Umbilical cord (tissue), 2 donors: ENCODE measurements around the gene RPS27. TPM values are rescaled to one million over a fixed set of nuclear protein-coding genes. Genes with fewer than 3 reads are reported as not detected.
A peak's percentile ranks its signal among the peaks of the same experiment; 100 is the strongest.
"Not testable (repeated sequence)": the region's sequence is repeated elsewhere in the genome, so short reads cannot be mapped to it uniquely, and the experiment has no call there.

ENCODE experiments used
- DNase-seq: peaks from one replicate; pipeline ENCODE4 v3.0.0-alpha.2; 2015; ENCODE audit warnings: low spot score
- total RNA-seq: library from RNA; depleted of rRNA; stranded (reverse); fragments of >200 nt; gene quantifications from one replicate; pipeline ENCODE4 v1.2.3, GENCODE V29; 2014; ENCODE audit warnings: low replicate concordance; ENCODE audit not compliant: insufficient read depth

RPS27 gene
- total RNA-seq, 1 donor from 2014 or later = 1,442 TPM

- no peak for DNase-seq
Measured at GRCh38 chr1:153960206-153960605, 30.4 kb upstream of the RPS27 start.

- DNase-seq = no peak
Measured at GRCh38 chr1:153961421-153961820, 29.1 kb upstream of the RPS27 start.

DNA sequence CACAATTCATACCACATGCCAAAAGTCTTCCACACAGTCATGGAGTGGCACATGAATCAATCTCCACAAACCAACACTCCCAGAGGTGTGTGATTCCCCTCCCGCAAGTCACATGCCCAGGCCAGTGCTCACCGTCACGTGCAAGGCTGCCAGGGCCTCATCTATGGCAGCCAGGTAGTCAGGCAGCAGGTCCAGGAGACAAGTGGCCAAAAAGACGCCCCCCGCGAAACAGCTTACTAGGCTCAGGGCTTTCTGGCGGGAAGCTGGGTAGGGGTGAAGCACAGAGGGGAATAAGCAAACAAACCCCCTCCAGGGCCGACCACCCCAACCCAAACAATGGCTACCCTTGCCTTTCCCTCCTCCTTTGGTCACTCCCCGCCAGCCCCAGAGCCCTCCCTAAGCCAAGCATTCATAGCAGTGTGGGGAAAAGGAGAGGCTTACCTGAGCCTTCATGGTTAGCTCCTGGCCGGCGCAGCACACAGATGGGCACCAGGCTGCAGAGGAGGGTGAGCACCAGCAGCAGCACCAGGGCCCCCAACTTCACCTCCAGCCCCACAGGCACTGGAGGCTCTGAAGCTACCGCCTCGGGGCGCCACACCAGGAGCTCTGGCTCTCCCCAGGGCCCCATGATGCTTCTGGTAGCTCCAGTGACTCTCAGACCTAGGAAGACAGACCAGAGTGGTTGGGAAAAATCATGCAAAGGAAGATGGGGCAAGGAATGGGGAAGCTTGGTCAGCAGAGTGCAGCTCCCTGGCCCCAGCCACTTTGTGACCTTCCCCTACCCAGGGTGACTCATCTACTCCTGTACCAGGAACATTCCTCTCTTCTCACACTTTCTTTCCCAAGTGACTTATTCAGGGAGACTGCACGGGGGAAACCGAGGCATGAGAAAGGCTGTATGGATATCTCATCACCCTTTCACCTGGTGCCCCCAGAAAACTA lies 28.2 kb upstream of the RPS27 start:
- DNase-seq = peak; percentile 42

DNA sequence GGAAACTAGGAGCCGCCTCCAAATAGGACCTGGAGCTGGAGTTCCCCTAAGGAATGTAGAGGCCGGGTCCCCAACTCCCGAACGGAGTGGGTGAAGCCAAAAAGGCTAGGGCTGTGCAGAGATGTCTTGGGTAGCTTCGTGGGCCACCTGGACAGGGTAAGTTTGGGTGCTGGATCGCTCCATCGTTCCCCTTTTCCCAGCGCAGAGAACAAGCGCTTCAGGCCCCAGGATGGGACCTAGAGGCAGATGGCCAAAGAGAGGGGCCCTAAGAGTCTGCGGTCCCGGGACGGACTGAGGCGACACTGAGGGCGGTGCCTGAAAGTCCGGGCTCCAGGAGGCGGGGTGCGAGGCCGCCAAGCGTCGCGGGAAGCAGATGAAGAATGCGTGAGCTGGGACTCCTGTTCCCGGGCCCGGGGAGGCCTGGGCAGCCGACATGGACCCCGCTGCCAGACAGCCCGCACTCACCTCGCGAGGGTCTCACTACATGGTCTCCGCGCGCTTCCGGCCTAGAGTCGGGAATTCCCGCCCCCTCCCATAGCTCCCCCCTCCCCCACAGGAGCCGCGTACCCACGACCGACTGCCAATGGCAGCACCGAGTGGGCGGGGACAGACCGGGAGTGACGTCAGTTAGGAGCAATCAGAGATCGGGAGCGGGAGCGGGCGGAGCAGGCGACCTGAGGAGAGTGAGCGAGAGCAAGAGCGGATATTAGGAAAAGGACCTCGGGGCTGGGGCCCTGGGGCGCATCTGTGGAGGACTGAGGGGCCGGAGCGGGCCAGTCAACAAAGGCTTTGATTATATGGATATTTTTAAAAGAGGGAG lies 27.3 kb upstream of the RPS27 start, which contains the start of gene SLC39A1:
Gene SLC39A1 (minus strand): TSS at position 508 of the 820 bp plus-strand sequence. CDS start 822 bp downstream, outside the sequence.
- peak; percentile 99 for DNase-seq

GRCh38 chr1:153963850-153964331 lies 26.7 kb upstream of the RPS27 start:
- DNase-seq = peak; percentile 72

DNA sequence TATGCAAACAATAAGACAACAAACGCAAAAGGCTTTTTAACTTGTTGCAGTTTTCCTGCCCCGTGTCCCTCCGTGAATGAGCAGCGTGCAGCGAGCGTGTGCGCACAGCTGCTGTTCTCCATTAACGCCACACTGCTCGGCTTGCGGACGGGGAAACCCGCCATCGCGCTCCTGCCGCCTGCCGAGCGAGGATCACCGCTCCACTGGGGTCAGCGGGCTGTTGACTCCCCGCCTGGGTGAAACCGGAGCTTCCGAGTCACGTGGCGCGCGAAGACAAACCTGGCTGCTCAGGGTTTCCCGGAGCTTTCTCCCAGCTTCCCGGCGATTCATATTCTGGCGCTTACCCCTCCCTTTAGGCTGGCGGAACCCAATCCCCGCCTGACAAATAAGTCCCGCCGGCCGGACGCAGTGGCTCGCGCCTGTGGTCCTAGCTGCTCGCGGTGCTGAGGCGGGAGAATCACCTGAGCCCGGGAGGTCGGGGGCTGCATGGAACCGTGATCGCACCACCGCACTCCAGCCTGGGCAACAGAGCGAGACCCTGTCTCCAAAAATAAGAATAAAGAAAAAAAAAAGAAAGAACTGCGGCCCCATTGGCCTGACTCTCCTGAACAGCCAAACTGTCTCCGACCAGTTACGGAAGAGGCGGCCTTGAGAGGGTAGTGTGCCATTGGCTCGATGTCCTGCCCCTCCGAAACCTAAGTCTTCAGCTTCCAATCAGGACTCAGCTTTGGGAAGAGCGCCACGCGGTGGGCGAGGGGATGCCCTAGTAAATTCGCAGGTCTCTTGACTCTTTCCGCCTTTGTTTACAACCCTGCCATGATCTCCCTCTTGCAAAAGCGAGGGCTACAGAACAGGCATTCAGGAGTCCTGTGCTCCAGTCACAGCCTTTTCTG lies 23.2 kb upstream of the RPS27 start, which contains the start of gene CREB3L4:
Gene CREB3L4 (plus strand): TSS at position 796 of the 893 bp plus-strand sequence. CDS start 624 bp downstream, outside the sequence.
- DNase-seq = peak; percentile 99

DNA sequence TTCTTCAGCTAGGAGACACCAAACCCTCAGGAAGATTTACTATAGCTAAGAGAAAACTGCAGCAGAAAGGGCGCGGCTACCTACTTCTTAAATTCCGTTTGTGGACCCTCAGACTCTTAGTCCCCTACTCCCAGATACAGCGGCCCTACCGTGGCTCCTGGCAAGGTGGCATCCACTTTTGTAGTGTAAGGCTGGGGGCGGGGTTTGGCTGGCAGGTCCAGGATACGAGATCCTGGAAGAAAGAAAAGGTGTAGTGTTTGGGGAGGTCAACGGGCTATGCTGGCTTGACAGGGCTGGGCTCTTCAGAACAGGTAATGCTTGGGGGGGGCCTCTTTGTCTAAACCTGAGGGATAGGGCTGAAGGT lies 22.6 kb upstream of the RPS27 start:
- no peak for DNase-seq

DNA sequence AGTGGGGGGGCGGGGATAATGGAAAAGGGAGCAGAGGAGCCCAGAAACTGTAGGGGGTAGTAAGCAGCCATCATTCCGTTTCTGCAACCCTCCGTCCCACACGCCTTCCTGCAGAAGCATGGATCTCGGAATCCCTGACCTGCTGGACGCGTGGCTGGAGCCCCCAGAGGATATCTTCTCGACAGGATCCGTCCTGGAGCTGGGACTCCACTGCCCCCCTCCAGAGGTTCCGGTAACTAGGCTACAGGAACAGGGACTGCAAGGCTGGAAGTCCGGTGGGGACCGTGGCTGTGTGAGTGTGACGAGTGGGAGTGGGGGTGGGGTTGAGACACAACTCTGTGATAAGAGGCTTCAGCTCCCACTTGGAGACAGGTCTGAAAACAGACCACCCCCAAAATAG lies 22.2 kb upstream of the RPS27 start:
- no peak for DNase-seq

- no peak for DNase-seq
Measured at GRCh38 chr1:153968972-153969371, 21.6 kb upstream of the RPS27 start.

DNA sequence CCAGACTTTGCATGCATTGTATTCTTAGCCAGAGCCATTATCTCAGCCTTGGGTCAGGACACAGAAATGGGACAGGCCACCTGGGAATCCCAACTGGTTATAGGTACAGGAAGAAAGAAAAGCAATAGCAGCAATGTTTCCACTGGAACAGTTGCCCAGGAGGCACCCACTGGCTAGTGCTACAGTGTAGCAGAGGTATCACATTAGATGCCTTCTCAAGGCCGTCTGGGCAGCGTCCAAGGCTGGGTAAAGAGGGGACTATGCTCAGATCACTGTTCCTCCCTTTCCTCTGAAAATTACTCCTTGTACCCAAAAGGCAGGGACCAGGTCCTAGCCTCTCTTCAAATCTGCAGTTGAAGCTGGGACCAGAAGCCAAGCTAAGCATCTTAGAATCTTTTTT lies 20.2 kb upstream of the RPS27 start:
- no peak for DNase-seq

- no peak for DNase-seq
Measured at GRCh38 chr1:153973071-153973470, 17.5 kb upstream of the RPS27 start.

DNA sequence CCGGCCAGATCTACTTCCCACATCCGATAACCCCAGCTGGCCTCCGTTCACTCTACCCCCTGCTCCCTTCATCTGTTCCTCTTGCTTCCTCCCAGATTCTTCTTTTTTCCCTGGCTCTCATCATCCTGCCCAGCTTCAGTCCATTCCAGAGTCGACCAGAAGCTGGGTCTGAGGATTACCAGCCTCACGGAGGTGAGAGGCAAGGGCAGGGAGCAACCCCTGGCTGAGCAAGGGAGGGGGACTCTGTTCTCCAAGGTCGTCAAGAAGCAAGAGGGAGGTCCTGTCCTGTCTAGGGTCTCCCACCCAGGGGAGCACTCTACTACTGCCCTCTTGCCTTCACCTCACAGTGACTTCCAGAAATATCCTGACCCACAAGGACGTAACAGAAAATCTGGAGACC lies 17.0 kb upstream of the RPS27 start:
- DNase-seq = no peak

DNA sequence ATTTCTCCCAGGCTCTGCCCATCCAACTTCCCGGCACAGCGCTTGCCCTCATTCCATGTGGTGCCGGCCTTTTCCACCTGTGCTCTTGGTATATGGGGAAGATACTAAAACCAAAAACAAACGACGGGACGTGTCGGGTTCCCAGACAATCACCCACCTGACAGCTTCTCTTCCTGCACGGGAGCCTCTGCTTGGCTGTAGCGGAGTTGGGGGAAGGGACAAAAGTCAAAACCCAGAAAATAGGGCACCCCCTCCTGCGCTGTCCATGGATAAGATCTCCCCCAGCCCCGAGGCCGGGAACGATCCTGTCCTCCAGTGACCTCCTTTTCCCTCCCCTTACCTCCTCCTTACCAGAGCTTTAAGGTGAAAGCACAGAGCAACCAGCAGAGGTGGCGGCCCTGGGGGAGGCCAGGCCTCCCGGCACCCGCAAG lies 13.7 kb upstream of the RPS27 start:
- no peak for DNase-seq

GRCh38 chr1:153977250-153978240 lies 13.0 kb upstream of the RPS27 start, which contains the start of gene JTB:
Gene JTB, minus strand, starts transcription at chr1:153977674. Its CDS starts 422 bp downstream, at chr1:153977252.
- DNase-seq = peak; percentile 94

DNA sequence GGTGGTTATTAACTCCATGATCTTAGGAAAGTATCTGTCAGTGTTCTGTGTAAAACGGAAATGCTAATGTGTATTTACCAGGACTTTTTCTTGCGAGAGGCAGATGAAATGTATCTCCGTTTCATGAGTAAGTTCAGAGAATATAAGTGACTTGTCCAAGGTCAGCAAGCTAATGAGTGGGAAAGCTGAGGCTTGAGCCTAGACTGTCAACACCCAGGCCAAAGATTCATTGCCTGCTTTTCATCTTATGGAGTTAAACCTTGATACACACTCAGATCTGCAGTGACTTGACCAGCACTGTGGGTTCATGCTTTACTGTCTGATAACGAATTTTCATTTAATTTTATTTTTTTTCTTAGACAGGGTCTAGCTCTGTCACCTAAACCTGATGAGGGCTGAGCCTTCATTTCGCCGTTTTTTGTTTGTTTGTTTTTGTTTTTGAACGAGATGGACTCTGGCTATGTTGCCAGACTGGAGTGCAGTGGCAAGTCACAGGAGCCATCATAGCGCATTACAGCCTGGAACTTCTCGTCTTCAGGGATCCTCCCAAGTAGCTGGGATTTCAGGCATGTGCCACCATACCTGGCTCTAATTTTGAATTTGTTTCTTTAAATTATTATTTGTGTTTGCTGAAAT lies 12.2 kb upstream of the RPS27 start:
- no peak for DNase-seq

GRCh38 chr1:153979091-153979490 lies 11.5 kb upstream of the RPS27 start:
- not testable (repeated sequence) for DNase-seq

DNA sequence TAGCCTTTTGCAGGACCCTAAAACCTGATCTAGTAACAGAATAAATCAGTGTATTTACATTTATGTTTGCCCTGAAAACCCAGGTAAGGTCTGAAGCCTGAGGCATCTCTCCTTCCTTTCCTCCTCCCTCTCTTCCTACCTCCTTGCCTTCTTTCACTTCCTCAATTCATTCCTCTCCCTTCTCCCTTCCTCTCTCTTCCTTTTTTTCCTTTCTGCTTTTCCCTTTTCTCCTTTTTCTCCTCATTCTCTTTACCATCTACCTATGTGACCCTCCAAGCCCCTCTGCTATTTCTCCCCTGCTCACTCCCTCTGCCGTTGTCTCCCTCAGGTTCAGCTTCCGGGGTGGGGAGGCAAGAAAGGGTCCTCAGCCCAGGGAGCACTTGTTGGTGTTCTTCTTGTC lies 8.8 kb upstream of the RPS27 start:
- DNase-seq = not testable (repeated sequence)

GRCh38 chr1:153984123-153984894 lies 6.3 kb upstream of the RPS27 start:
- DNase-seq = no peak
